Liver (tissue), 9 donors: ENCODE data around the gene GPATCH2. TPM values are rescaled to one million over a fixed set of nuclear protein-coding genes. Genes with fewer than 3 reads are reported as not detected.

ENCODE experiments used
- DNase-seq: peaks from one replicate; pipeline ENCODE4 v3.0.0-alpha.2; 2017; ENCODE audit warnings: low spot score
- H3K27ac ChIP-seq, 2 donors: one replicate each; pipeline ENCODE4 v1.7.0; 2013; ENCODE audit warnings: inconsistent platforms in 2 of 2, low read length in 2 of 2, control low read depth in 1 of 2, low read depth in 1 of 2, mild to moderate bottlenecking in 1 of 2
- H3K27me3 ChIP-seq, 4 donors: one replicate each; pipeline versions ENCODE4 v1.6.1 to v1.7.0; 2013; ENCODE audit warnings: low read length in 3 of 4, inconsistent platforms in 1 of 4, mild to moderate bottlenecking in 1 of 4, moderate library complexity in 1 of 4; ENCODE audit not compliant: control insufficient read depth in 4 of 4, insufficient read depth in 4 of 4
- H3K36me3 ChIP-seq, 4 donors: one replicate each; pipeline versions ENCODE4 v1.6.1 to v1.7.0; 2013; ENCODE audit warnings: low read length in 3 of 4, mild to moderate bottlenecking in 3 of 4, low read depth in 1 of 4, moderate library complexity in 1 of 4; ENCODE audit not compliant: control insufficient read depth in 4 of 4, insufficient read depth in 3 of 4
- H3K4me1 ChIP-seq, 4 donors: one replicate each; pipeline versions ENCODE4 v1.6.1 to v1.7.0; 2013; ENCODE audit warnings: low read length in 3 of 4, mild to moderate bottlenecking in 3 of 4, moderate library complexity in 1 of 4; ENCODE audit not compliant: control insufficient read depth in 4 of 4, insufficient read depth in 4 of 4
- H3K4me3 ChIP-seq, 3 donors: one replicate each; pipeline versions ENCODE4 v1.6.1 to v1.7.0; 2013; ENCODE audit warnings: low read length in 3 of 3, control low read depth in 1 of 3, low read depth in 1 of 3, mild to moderate bottlenecking in 1 of 3
- H3K9ac ChIP-seq, 2 donors: one replicate each; pipeline ENCODE4 v1.7.0; 2013; ENCODE audit warnings: low read length in 2 of 2, mild to moderate bottlenecking in 2 of 2, moderate library complexity in 2 of 2, control low read depth in 1 of 2, low read depth in 1 of 2
- H3K9me3 ChIP-seq, 4 donors: one replicate each; pipeline versions ENCODE4 v1.6.1 to v1.7.0; 2013; ENCODE audit warnings: low read length in 3 of 4; ENCODE audit not compliant: control insufficient read depth in 4 of 4
- EGR1 ChIP-seq, 2 donors: IDR thresholded peaks; 2 replicates each; pipeline ENCODE4 v1.6.1; 2016 to 2018; ENCODE audit warnings: antibody characterized with exemption in 2 of 2, low read depth in 2 of 2
- FOXA1 ChIP-seq: IDR thresholded peaks from 2 replicates; pipeline ENCODE4 v1.6.1; 2016; ENCODE audit warnings: antibody characterized with exemption
- FOXA2 ChIP-seq: IDR thresholded peaks from 2 replicates; pipeline ENCODE4 v1.6.1; 2016; ENCODE audit warnings: antibody characterized with exemption
- GABPA ChIP-seq, 2 donors: IDR thresholded peaks in 1 of 2; conservative IDR thresholded peaks in 1 of 2; 2 replicates each; pipeline ENCODE4 v1.6.1; 2016; ENCODE audit warnings: antibody characterized with exemption in 2 of 2, mild to moderate bottlenecking in 1 of 2, moderate library complexity in 1 of 2
- HNF4A ChIP-seq, 2 donors: conservative IDR thresholded peaks; 2 replicates each; pipeline ENCODE4 v1.6.1; 2016; ENCODE audit warnings: antibody characterized with exemption in 2 of 2, mild to moderate bottlenecking in 2 of 2
- HNF4G ChIP-seq: IDR thresholded peaks from 2 replicates; pipeline ENCODE4 v1.6.1; 2016; ENCODE audit warnings: antibody characterized with exemption
- JUND ChIP-seq, 2 donors: IDR thresholded peaks; 2 replicates each; pipeline ENCODE4 v1.6.1; 2016; ENCODE audit warnings: antibody characterized with exemption in 2 of 2
- NR2F2 ChIP-seq: IDR thresholded peaks from 2 replicates; pipeline ENCODE4 v1.6.1; 2016; ENCODE audit warnings: antibody characterized with exemption
- RAD21 ChIP-seq, 2 donors: IDR thresholded peaks; 2 replicates each; pipeline ENCODE4 v1.6.1; 2016; ENCODE audit warnings: antibody characterized with exemption in 2 of 2, mild to moderate bottlenecking in 2 of 2
- RXRA ChIP-seq, 2 donors: IDR thresholded peaks; 2 replicates each; pipeline ENCODE4 v1.6.1; 2017 to 2018; ENCODE audit warnings: antibody characterized with exemption in 2 of 2, mild to moderate bottlenecking in 1 of 2
- SP1 ChIP-seq: IDR thresholded peaks from 2 replicates; pipeline ENCODE4 v1.6.1; 2018; ENCODE audit warnings: antibody characterized with exemption, mild to moderate bottlenecking
- TAF1 ChIP-seq: conservative IDR thresholded peaks from 2 replicates; pipeline ENCODE4 v1.6.1; 2016; ENCODE audit warnings: antibody characterized with exemption, mild to moderate bottlenecking
- YY1 ChIP-seq: IDR thresholded peaks from 2 replicates; pipeline ENCODE4 v1.6.1; 2016; ENCODE audit warnings: antibody characterized with exemption, mild to moderate bottlenecking
- WGBS: extraction: QIAGEN DNeasy Blood & Tissue Kit; methylation state at CpG from one replicate; pipeline ENCODE4 v1.1.7; 2013; 5-methylcytosine and 5-hydroxymethylcytosine counted together
- polyA plus RNA-seq, 2 donors: library from polyadenylated mRNA; stranded (reverse) in 1 of 2; unstranded in 1 of 2; fragments of 200-250 nt in 1 of 2; fragments of >200 nt in 1 of 2; fragmentation: Nextera tagmentation in 1 of 2; extraction: Ambion mirVana in 1 of 2; gene quantifications; one replicate each; pipeline versions ENCODE4 v1.2.1 to v1.2.3, GENCODE V29; 2013 to 2015
- total RNA-seq, 2 donors: library from RNA; depleted of rRNA; stranded (reverse); fragments of >200 nt; gene quantifications; one replicate each; pipeline ENCODE4 v1.2.3, GENCODE V29; 2014
- TF ChIP-seq, protein P1 (sequence below): IDR thresholded peaks from 2 replicates; pipeline ENCODE4 v1.6.1; 2016; ENCODE audit warnings: antibody characterized with exemption
- TF ChIP-seq, protein P2 (sequence below): IDR thresholded peaks from 2 replicates; pipeline ENCODE4 v1.6.1; 2016; ENCODE audit warnings: antibody characterized with exemption, mild to moderate bottlenecking
- TF ChIP-seq, protein P3 (sequence below): IDR thresholded peaks from 2 replicates; pipeline ENCODE4 v1.6.1; 2016; ENCODE audit warnings: antibody characterized with exemption
- TF ChIP-seq, protein P4 (sequence below): IDR thresholded peaks from 2 replicates; pipeline ENCODE4 v1.6.1; 2016; ENCODE audit warnings: antibody characterized with exemption
- TF ChIP-seq, protein P5 (sequence below): fragments of 150-350 bp; IDR thresholded peaks from 2 replicates; pipeline ENCODE4 v1.5.1; 2017; ENCODE audit warnings: improper control_type of control experiment, low read depth, low read length; ENCODE audit not compliant: missing input control
- donor health status: healthy.
- donor health status: healthy.
- donor health status: healthy.
- donor health status: healthy.
- donor health status: healthy.

Gene GPATCH2
- total RNA-seq: 10 to 100 TPM in 1 of 2 donors, 1 to 10 TPM in 1; 7.4 to 11.2 TPM
- polyA plus RNA-seq: 1 to 10 TPM; 1.6 to 4.1 TPM

DNA sequence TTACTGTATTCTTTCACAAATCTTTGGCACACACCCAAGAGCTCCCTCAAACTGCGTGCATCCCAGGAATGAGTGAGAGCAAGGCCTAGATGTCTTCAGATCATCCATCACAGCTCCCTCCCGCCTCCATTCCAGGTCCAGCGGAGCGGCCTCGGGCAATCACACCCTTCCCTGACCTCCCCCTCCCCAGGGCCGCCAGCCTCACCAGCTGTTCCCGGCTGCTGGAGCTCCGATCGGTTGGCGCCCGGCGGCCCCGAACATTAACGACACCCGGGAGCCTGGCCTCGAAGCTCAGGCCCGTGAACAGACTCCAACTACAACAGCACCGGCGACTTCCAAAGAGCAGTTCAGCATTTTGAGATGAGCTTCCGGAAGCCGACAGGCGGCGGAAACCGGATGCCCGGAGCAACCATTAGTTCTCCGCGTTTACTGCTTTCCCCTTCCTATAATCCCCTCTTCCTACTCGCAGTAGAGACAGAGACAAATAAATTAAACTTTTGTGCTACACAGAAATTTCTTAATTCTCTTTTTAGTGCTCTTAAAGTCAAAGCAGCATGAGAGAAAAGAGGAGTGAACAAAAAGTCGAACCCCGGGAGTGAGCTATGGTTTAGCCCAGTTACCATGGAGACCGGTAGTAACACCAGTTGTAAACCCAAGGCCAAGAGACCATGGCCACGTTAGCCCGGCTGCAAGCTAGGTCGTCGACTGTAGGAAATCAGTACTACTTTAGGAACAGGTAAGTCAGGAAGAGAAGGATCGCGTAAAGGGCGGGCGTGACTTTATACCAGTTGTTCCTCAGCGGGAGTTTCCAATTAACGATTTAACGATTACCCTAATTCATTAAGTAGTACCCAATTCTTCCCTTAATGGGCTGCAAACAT is at the start of gene GPATCH2, which contains the start of gene SPATA17:
TSS of gene GPATCH2 (minus strand) at position 380 of the 881 bp plus-strand sequence. CDS start at position 261, 119 bp downstream.
TSS of gene SPATA17 (plus strand) at position 634 of the 881 bp plus-strand sequence. CDS start at position 669, 35 bp downstream.
- DNase-seq: peak; percentile 76
- Histone ChIP-seq H3K27me3 (no peaks in the 10 kb centered on the region), H3K27ac (peak within 1 kb of the TSS; percentile 73 to 95), H3K9ac (peak within 1 kb of the TSS; percentile 85 to 100), H3K4me1 (peaks cover 2 to 19% (median 14%) of the 10 kb centered on the region in 4 donors), H3K9me3 (no peaks in the 10 kb centered on the region), H3K36me3 (no peaks in the 10 kb centered on the region), H3K4me3 (peak within 1 kb of the TSS; percentile 76 to 99 (median 97))
- no peak for TF ChIP-seq FOXA1
- TF ChIP-seq GABPA (IDR thresholded peaks at IDR 0.05 in 1 of 2, conservative IDR thresholded peaks at IDR 0.05 in 1 of 2): peak; percentile 95 to 97
- TF ChIP-seq YY1: peak; percentile 85
- no peak for TF ChIP-seq JUND (IDR thresholded peaks at IDR 0.05)
- no peak for TF ChIP-seq HNF4A (conservative IDR thresholded peaks at IDR 0.05)
- no peak for TF ChIP-seq FOXA2
- peak; percentile 15 for TF ChIP-seq NR2F2
- no peak for TF ChIP-seq RXRA (IDR thresholded peaks at IDR 0.05)
- TF ChIP-seq RAD21 (IDR thresholded peaks at IDR 0.05): no peak
- TF ChIP-seq, protein P1, sequence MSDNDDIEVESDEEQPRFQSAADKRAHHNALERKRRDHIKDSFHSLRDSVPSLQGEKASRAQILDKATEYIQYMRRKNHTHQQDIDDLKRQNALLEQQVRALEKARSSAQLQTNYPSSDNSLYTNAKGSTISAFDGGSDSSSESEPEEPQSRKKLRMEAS: peak; percentile 68
- no peak for TF ChIP-seq EGR1 (IDR thresholded peaks at IDR 0.05; ENCODE audit: low read depth in 2 of 2)
- TF ChIP-seq TAF1: peak; percentile 17
- no peak for TF ChIP-seq SP1
- TF ChIP-seq, protein P2, sequence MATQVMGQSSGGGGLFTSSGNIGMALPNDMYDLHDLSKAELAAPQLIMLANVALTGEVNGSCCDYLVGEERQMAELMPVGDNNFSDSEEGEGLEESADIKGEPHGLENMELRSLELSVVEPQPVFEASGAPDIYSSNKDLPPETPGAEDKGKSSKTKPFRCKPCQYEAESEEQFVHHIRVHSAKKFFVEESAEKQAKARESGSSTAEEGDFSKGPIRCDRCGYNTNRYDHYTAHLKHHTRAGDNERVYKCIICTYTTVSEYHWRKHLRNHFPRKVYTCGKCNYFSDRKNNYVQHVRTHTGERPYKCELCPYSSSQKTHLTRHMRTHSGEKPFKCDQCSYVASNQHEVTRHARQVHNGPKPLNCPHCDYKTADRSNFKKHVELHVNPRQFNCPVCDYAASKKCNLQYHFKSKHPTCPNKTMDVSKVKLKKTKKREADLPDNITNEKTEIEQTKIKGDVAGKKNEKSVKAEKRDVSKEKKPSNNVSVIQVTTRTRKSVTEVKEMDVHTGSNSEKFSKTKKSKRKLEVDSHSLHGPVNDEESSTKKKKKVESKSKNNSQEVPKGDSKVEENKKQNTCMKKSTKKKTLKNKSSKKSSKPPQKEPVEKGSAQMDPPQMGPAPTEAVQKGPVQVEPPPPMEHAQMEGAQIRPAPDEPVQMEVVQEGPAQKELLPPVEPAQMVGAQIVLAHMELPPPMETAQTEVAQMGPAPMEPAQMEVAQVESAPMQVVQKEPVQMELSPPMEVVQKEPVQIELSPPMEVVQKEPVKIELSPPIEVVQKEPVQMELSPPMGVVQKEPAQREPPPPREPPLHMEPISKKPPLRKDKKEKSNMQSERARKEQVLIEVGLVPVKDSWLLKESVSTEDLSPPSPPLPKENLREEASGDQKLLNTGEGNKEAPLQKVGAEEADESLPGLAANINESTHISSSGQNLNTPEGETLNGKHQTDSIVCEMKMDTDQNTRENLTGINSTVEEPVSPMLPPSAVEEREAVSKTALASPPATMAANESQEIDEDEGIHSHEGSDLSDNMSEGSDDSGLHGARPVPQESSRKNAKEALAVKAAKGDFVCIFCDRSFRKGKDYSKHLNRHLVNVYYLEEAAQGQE: peak; percentile 47
- TF ChIP-seq, protein P3, sequence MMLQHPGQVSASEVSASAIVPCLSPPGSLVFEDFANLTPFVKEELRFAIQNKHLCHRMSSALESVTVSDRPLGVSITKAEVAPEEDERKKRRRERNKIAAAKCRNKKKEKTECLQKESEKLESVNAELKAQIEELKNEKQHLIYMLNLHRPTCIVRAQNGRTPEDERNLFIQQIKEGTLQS: peak; percentile 34
- TF ChIP-seq, protein P4, sequence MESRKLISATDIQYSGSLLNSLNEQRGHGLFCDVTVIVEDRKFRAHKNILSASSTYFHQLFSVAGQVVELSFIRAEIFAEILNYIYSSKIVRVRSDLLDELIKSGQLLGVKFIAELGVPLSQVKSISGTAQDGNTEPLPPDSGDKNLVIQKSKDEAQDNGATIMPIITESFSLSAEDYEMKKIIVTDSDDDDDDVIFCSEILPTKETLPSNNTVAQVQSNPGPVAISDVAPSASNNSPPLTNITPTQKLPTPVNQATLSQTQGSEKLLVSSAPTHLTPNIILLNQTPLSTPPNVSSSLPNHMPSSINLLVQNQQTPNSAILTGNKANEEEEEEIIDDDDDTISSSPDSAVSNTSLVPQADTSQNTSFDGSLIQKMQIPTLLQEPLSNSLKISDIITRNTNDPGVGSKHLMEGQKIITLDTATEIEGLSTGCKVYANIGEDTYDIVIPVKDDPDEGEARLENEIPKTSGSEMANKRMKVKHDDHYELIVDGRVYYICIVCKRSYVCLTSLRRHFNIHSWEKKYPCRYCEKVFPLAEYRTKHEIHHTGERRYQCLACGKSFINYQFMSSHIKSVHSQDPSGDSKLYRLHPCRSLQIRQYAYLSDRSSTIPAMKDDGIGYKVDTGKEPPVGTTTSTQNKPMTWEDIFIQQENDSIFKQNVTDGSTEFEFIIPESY: peak; percentile 39
- TF ChIP-seq, protein P5, sequence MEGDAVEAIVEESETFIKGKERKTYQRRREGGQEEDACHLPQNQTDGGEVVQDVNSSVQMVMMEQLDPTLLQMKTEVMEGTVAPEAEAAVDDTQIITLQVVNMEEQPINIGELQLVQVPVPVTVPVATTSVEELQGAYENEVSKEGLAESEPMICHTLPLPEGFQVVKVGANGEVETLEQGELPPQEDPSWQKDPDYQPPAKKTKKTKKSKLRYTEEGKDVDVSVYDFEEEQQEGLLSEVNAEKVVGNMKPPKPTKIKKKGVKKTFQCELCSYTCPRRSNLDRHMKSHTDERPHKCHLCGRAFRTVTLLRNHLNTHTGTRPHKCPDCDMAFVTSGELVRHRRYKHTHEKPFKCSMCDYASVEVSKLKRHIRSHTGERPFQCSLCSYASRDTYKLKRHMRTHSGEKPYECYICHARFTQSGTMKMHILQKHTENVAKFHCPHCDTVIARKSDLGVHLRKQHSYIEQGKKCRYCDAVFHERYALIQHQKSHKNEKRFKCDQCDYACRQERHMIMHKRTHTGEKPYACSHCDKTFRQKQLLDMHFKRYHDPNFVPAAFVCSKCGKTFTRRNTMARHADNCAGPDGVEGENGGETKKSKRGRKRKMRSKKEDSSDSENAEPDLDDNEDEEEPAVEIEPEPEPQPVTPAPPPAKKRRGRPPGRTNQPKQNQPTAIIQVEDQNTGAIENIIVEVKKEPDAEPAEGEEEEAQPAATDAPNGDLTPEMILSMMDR: peak; percentile 41
- TF ChIP-seq HNF4G: no peak
- 1% methylated on average over 42 of the region's 42 CpGs for WGBS
